ENCODE results near the gene SUCLA2.

The SUCLA2 gene

DNA sequence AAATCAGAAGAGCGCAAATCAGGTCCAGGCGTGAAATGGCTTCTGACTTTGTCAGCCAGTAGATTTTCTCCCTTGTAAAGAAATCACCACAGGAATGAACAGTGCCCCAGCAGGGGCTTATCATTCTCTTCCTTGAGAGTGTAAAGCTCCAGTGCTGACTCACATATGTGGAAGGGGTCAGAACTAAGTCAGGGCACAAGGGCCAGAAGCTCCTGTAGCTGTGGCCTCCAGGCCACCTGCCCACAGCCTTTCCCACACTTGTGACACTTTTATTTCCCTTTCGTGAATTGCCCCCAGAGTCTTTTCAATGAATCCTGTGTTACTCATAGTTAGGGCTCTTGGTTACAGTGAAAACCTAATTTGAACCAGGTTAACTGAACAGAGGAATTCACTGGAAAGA, 99.6 kb downstream of the SUCLA2 start:
- no peak for DNase-seq (ENCODE audit: low spot score)

DNA sequence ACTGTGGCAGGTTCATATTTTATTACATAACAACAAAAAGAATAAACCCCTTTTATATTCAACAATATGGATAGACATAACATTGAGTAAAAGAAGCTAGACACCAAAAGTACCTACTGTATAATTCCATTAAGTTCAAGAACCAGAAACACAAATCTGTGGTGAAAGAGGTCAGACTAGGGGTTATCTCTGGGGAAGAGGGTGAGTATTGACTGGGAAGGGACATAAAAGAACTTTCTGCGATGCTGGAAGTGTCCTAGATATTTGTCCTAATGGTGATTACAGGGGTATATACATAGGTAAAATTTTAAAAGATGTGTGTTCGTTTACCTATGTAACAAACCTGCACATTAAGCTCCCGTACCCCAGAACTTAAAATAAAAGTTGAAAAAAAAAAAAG, 103.0 kb downstream of the SUCLA2 start:
- DNase-seq (ENCODE audit: low spot score): no peak

DNA sequence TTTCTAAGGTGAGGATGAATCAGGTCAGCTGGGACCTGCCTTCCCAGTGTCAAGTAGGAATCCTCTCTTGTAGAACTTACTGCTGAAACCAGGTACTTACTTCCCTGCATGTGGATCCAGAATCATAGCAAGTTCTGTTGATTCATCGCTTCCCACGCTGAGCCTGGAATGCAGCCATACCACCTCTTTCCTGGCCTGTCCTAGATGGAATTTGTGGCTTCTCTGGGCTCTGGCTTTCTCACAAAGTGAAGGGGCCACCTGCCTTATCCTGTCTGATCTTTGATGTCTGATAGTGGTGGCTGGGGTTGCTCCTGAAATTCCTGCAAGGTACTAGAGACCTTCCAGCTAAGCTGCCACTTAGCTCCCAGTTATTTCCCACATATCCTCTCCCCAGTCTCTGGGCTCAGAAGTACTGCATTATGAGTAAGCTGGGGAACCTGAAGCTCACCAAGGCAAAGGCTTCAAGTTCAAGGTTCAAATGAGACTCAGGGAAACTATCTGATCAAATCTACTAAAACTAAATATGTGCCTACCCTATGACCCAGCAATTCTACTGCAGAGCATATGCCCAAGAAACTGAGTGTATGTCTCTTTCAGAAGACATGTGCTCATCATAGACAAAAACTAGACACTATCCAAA, 103.5 kb downstream of the SUCLA2 start:
- no peak for DNase-seq (ENCODE audit: low spot score)

DNA sequence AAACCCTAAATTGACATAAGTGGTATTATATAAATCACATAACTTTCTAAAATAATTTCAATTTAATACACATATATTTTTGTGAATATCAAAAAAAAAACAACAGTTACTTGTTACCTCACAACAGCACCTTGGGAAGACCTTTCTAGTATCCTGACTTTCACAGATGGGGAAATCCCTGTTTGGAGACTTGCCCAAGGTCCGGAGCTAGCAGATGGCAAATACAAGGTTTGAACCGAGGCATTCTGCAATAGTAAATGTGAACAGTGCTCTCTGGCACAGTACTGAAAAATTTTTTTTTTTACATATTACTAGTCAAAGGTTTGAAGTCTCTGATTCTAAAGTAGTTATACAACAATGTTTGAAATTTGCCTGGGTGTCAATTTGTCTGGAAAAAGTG, 104.5 kb downstream of the SUCLA2 start:
- DNase-seq (ENCODE audit: low spot score): no peak

DNA sequence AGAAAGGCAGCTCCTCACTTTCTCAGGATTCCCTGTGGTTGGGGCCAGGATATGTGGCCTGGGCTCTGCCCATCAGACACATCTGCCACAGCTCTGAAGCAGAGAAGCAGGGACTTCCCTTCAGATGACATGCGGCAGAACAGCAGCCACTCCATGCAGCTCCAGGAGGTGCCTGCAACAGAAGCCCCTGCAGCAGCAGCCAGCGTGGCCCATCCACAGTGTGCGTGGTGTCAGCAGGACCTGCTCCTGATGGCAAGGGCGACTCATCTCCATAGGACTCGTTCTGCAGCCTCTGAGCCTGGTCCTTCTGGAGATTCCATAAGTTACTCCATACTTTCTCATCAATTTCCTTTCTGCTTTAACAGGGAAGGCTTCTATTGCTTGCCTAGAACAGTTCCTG, 105.0 kb downstream of the SUCLA2 start:
- no peak for DNase-seq (ENCODE audit: low spot score)

DNA sequence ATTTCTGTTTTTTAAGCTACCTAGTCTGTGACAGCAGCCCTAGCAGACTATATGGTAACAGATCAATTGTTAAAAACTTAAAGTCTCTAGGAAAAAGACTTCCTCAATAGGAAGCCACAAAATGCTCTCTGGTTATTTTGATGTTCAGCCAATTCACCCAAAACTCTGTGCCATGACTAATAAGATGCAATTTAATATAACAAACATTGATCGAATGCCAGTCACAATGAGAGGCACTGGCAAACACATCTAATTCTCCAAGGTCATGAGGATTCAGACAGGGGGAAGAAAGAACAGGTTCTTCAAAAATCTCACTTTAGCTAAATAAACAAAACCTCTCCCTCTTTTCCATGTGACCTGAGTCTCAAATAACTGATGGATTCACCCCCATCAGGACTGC, 107.5 kb downstream of the SUCLA2 start:
- no peak for DNase-seq (ENCODE audit: low spot score)

Measured in COLO829 (cell line).